Measurements from ENCODE around the gene TSEN34.
"Not testable (repeated sequence)": the region's sequence is repeated elsewhere in the genome, so short reads cannot be mapped to it uniquely, and the experiment has no call there.

Gene TSEN34

GRCh38 chr19:54242234-54242633 lies 51.1 kb downstream of the TSEN34 start:
- H3K27ac Mint-ChIP-seq; H3K4me3 Mint-ChIP-seq; H3K4me1 Mint-ChIP-seq; H3K36me3 Mint-ChIP-seq (ENCODE audit: low read depth); H3K27me3 Mint-ChIP-seq (ENCODE audit: low read depth); H3K9me3 Mint-ChIP-seq: not testable (repeated sequence)

DNA sequence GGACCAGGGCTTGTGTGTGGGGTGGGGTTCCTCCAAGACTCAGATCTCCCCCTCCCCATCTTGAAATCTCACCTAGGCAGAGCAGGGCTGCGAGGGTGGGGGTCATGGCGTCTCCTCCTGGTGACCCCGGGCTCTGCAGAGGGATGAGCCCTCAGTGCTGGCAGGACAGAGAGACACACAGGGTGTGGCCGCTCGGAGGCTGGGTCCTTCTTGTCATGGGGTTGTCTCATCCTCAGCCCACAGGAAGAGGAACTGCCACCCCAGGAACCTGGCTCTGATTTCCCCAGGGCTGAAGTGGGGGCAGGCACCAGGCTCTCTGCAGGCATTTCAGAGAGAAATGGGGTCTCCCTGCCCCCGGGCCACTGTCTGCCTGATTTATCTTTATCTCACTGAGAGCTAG lies 51.5 kb downstream of the TSEN34 start, which contains the start of gene LILRA6:
TSS of gene LILRA6 (minus strand) at position 145 of the 400 bp plus-strand sequence.
- not testable (repeated sequence) for H3K27me3 Mint-ChIP-seq (ENCODE audit: low read depth); H3K4me1 Mint-ChIP-seq; H3K4me3 Mint-ChIP-seq; H3K36me3 Mint-ChIP-seq (ENCODE audit: low read depth); H3K9me3 Mint-ChIP-seq
- H3K27ac Mint-ChIP-seq = peak within 1 kb of the TSS in 1 of 3 experiments; percentile 41

DNA sequence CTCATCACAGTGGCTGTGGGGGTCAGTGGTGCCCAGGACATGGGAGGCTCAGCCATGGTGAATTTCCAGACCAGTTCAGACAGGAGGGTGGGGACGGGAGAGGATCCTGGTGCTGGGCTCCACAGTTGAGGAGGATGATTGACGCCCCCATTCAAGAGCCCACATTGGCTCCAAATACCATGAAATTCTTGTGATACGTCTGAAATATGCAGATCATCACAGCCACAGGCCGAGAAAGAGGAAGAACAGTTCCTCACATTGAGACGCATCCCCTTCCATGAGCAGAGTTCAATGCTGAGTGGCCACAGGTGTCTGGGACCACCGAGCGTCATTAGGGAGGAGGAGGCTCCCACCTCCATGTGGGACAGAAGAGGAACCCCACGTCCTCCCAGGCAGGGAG lies 52.7 kb downstream of the TSEN34 start:
- not testable (repeated sequence) for H3K27me3 Mint-ChIP-seq (ENCODE audit: low read depth); H3K9me3 Mint-ChIP-seq; H3K4me3 Mint-ChIP-seq; H3K36me3 Mint-ChIP-seq (ENCODE audit: low read depth); H3K4me1 Mint-ChIP-seq
- H3K27ac Mint-ChIP-seq = peak overlapping the region in 1 of 3 experiments; percentile 41

Measured in nephron (organoid).